Right lobe of liver (tissue), 4 donors: Measurements from ENCODE around the gene BRSK2.

ENCODE experiments used
- CTCF ChIP-seq, 4 donors: fragments of 200-600 bp in 3 of 4; fragments of 450-650 bp in 1 of 4; IDR thresholded peaks; one replicate each; pipeline versions ENCODE4 v1.5.1 to v1.8.0; 2016 to 2022; ENCODE audit warnings: antibody characterized with exemption in 4 of 4, mild to moderate bottlenecking in 2 of 4
- POLR2A ChIP-seq: fragments of 450-650 bp; IDR thresholded peaks from one replicate; pipeline ENCODE4 v1.6.1; 2017; ENCODE audit warnings: antibody characterized with exemption, mild to moderate bottlenecking
- donor health status: DM: no; HTN: no; CAD: no.
- donor health status: DM: no; HTN: no; CAD: no.
- donor health status: DM: no; HTN: yes; CAD: no.

GRCh38 chr11:1410366-1411291, 20.9 kb downstream of the BRSK2 start:
- TF ChIP-seq CTCF (IDR thresholded peaks at IDR 0.05) (no peak), POLR2A (no peak)
